Loucy (cell line): ENCODE data around the gene ANTXRL.
"Not testable (repeated sequence)": the region's sequence is repeated elsewhere in the genome, so short reads cannot be mapped to it uniquely, and the experiment has no call there.

Experiments
- CTCF ChIP-seq: fragments of 200-600 bp; sonication (generic); conservative IDR thresholded peaks from 2 replicates; pipeline ENCODE4 v1.5.1; 2014; ENCODE audit warnings: mild to moderate bottlenecking, antibody characterized with exemption, low read length
- EZH2phosphoT487 ChIP-seq: fragments of 200-600 bp; IDR thresholded peaks from 2 replicates; pipeline ENCODE4 v1.6.1; 2018; ENCODE audit warnings: antibody characterized with exemption, mild to moderate bottlenecking, moderate library complexity, borderline replicate concordance

GRCh38 chr10:46265566-46266305 lies 21.1 kb upstream of the ANTXRL start:
- TF ChIP-seq CTCF, EZH2phosphoT487: not testable (repeated sequence)
